HepG2 (cell line): Measurements from ENCODE around the gene TXN. TPM values are rescaled to one million over a fixed set of nuclear protein-coding genes. Genes with fewer than 3 reads are reported as not detected.

Experiments
- ATAC-seq: fragments of 200-7000 bp; cut with Tn5 transposase; 3 replicates; pipeline ENCODE4 v1.9.1; 2020; ENCODE audit warnings: mild to moderate bottlenecking, moderate library complexity
- BruUV-seq: library from RNA; stranded (reverse); fragments of 400-500 nt; replicated peaks from 2 replicates; lab custom pipeline; 2021; lab: Mats Ljungman, UMichigan
- CTCF ChIA-PET: fragments of 300-600 bp; formaldehyde crosslinking; extraction: SDS; loops from one replicate; lab custom pipeline; 2021; ENCODE audit warnings: low total read pairs, inconsistent platforms, low intra/inter-chr PET ratio; lab: Yijun Ruan, JAX
- POLR2A ChIA-PET: fragments of 350-600 bp; sonication (Branson Sonifier 250); formaldehyde crosslinking; loops from one replicate; lab custom pipeline; 2020; ENCODE audit warnings: antibody characterized with exemption, inconsistent platforms; lab: Yijun Ruan, JAX
- DNase-seq: peaks from one replicate; pipeline ENCODE4 v3.0.0-alpha.2; 2015; ENCODE audit warnings: low spot score
- FAIRE-seq: peaks from 3 replicates; lab custom pipeline; 2011; peaks lifted over from hg19 to GRCh38; lab: Jason Lieb, UNC
- H2AFZ ChIP-seq: one replicate; pipeline ENCODE4 v1.6.1; 2011; ENCODE audit warnings: low read length, inconsistent platforms
- H3K27ac ChIP-seq: fragments of 300-600 bp; 3 replicates; pipeline ENCODE4 v1.8.0; 2011; ENCODE audit warnings: mixed run types, mild to moderate bottlenecking, mixed read lengths, low read length, inconsistent platforms; ENCODE audit not compliant: insufficient read depth; ENCODE audit errors: extremely low read length
- H3K27me3 ChIP-seq, 2 experiments: fragments of 200-600 bp in 1 of 2; 2 replicates in 1 of 2; 3 replicates in 1 of 2; pipeline versions ENCODE4 v1.6.0 to v1.8.0; 2011; ENCODE audit warnings: low read length in 2 of 2, mild to moderate bottlenecking in 2 of 2, moderate library complexity in 2 of 2, inconsistent platforms in 1 of 2; ENCODE audit not compliant: insufficient read depth in 2 of 2, control insufficient read depth in 1 of 2
- H3K36me3 ChIP-seq, 2 experiments: fragments of 200-600 bp in 1 of 2; replicated peaks in 1 of 2; 2 replicates in 1 of 2; 3 replicates in 1 of 2; pipeline versions ENCODE4 v1.5.1 to v1.8.0; 2011; ENCODE audit warnings: low read length in 2 of 2, inconsistent platforms in 1 of 2; ENCODE audit not compliant: insufficient read depth in 2 of 2, control insufficient read depth in 1 of 2
- H3K4me1 ChIP-seq: 2 replicates; pipeline ENCODE4 v1.5.1; 2012; ENCODE audit warnings: low read length, inconsistent platforms; ENCODE audit not compliant: insufficient read depth
- H3K4me2 ChIP-seq: 2 replicates; pipeline ENCODE4 v1.6.0; 2011; ENCODE audit warnings: low read depth, low read length, inconsistent platforms
- H3K4me3 ChIP-seq, 3 experiments: fragments of 200-600 bp in 1 of 3; sonication (generic), shearing (Covaris generic) in 1 of 3; replicated peaks in 1 of 3; 2 replicates each; pipeline ENCODE4 v1.5.1; 2011 to 2016; ENCODE audit warnings: low read length in 3 of 3, inconsistent platforms in 2 of 3, low read depth in 2 of 3, mild to moderate bottlenecking in 2 of 3, control low read depth in 1 of 3, mixed read lengths in 1 of 3; ENCODE audit not compliant: insufficient read depth in 1 of 3
- H3K79me2 ChIP-seq: one replicate; pipeline ENCODE4 v1.6.1; 2011; ENCODE audit warnings: low read length, inconsistent platforms; ENCODE audit not compliant: insufficient read depth
- H3K9ac ChIP-seq: 2 replicates; pipeline ENCODE4 v1.6.0; 2011; ENCODE audit warnings: mild to moderate bottlenecking, low read depth, low read length, inconsistent platforms; ENCODE audit not compliant: insufficient read depth
- H3K9me3 ChIP-seq: 2 replicates; pipeline ENCODE4 v1.5.1; 2012; ENCODE audit warnings: mild to moderate bottlenecking, low read length
- H4K20me1 ChIP-seq: 2 replicates; pipeline ENCODE4 v1.6.0; 2011; ENCODE audit warnings: inconsistent platforms, mild to moderate bottlenecking, low read length, moderate library complexity; ENCODE audit not compliant: insufficient read depth
- CENPT ChIP-seq: sonication (generic); formaldehyde crosslinking; IDR thresholded peaks from 2 replicates; pipeline ENCODE4 v1.8.0; 2022; ENCODE audit warnings: low read depth, mild to moderate bottlenecking, moderate library complexity, missing genetic modification reagents
- EP300 ChIP-seq, 3 experiments: sonication (generic) in 1 of 3; formaldehyde crosslinking in 1 of 3; IDR thresholded peaks; 2 replicates each; pipeline versions ENCODE4 v1.5.1 to v1.6.1; 2011 to 2020; ENCODE audit warnings: low read depth in 2 of 3, low read length in 2 of 3, borderline replicate concordance in 1 of 3, improper control_type of control experiment in 1 of 3, mild to moderate bottlenecking in 1 of 3, missing genetic modification reagents in 1 of 3, moderate library complexity in 1 of 3
- FOSL2 ChIP-seq: sonication (generic); formaldehyde crosslinking; IDR thresholded peaks from 2 replicates; pipeline ENCODE4 v1.4.0; 2020; ENCODE audit warnings: missing genetic modification reagents
- IKZF5 ChIP-seq: IDR thresholded peaks from 2 replicates; pipeline ENCODE4 v1.6.1; 2018; ENCODE audit warnings: missing genetic modification reagents, mild to moderate bottlenecking, missing compliant biosample characterization
- JARID2 ChIP-seq: sonication (generic); formaldehyde crosslinking; IDR thresholded peaks from 2 replicates; pipeline ENCODE4 v1.8.1; 2023; ENCODE audit warnings: missing genetic modification reagents, inconsistent platforms; ENCODE audit not compliant: insufficient replicate concordance
- SNAI1 ChIP-seq: sonication (generic); formaldehyde crosslinking; IDR thresholded peaks from 2 replicates; pipeline ENCODE4 v1.5.0; 2020; ENCODE audit warnings: mild to moderate bottlenecking, missing genetic modification reagents, borderline replicate concordance
- TARDBP ChIP-seq: sonication (generic); formaldehyde crosslinking; IDR thresholded peaks from 2 replicates; pipeline ENCODE4 v1.8.0; 2022; ENCODE audit warnings: mild to moderate bottlenecking, missing genetic modification reagents
- TCF7L2 ChIP-seq: IDR thresholded peaks from 2 replicates; pipeline ENCODE4 v1.6.1; 2011; ENCODE audit warnings: mild to moderate bottlenecking, low read depth, low read length, moderate library complexity
- TOE1 ChIP-seq: sonication (generic); formaldehyde crosslinking; IDR thresholded peaks from 2 replicates; pipeline ENCODE4 v1.4.0; 2020; ENCODE audit warnings: mild to moderate bottlenecking, missing genetic modification reagents
- ZNF354B ChIP-seq: sonication (generic); formaldehyde crosslinking; IDR thresholded peaks from 2 replicates; pipeline ENCODE4 v1.8.0; 2022; ENCODE audit warnings: mild to moderate bottlenecking, missing genetic modification reagents
- ZNF557 ChIP-seq: sonication (generic); formaldehyde crosslinking; IDR thresholded peaks from 2 replicates; pipeline ENCODE4 v1.4.0; 2020; ENCODE audit warnings: missing genetic modification reagents
- WGBS: methylation state at CpG from one replicate; pipeline ENCODE4 v1.1.6; 2017; ENCODE audit warnings: low lambda C conversion rate; 5-methylcytosine and 5-hydroxymethylcytosine counted together
- in situ Hi-C: cut with HindIII; loops from 2 replicates; pipeline ENCODE4 v1.10.0; 2017; ENCODE audit warnings: low pct_unique_long_range_greater_than_20kb; ENCODE audit not compliant: extremely low pct_ligation_motif_present
- intact Hi-C: fragments of 100-400 bp; cut with micrococcal nuclease; formaldehyde crosslinking; loops from one replicate; pipeline ENCODE4 v1.10.0; 2022; ENCODE audit not compliant: unreplicated experiment
- polyA plus RNA-seq, 8 experiments: library from polyadenylated mRNA; depleted of rRNA in 3 of 8; stranded (reverse) in 7 of 8; unstranded in 1 of 8; fragments of >200 nt; fragmentation: Illumina TruSeq in 4 of 8; extraction: Trizol in 4 of 8; gene quantifications; 2 replicates each; pipeline versions ENCODE4 v1.2.1 to v1.2.3, GENCODE V29; 2011 to 2016; ENCODE audit warnings: low read depth in 4 of 8, missing spikeins in 1 of 8, mixed read lengths in 1 of 8; ENCODE audit not compliant: insufficient read depth in 1 of 8
- total RNA-seq, 5 experiments: library from RNA; depleted of rRNA; stranded (reverse); fragments of >200 nt; fragmentation: Illumina TruSeq; extraction: Trizol; gene quantifications; 2 replicates each; pipeline ENCODE4 v1.2.3, GENCODE V29; 2016; ENCODE audit warnings: low read depth in 1 of 5
- TF ChIP-seq, protein P1 (sequence below): sonication (generic); formaldehyde crosslinking; IDR thresholded peaks from 2 replicates; pipeline ENCODE4 v1.4.0; 2020; ENCODE audit warnings: mild to moderate bottlenecking, missing genetic modification reagents
- TF ChIP-seq, protein P2 (sequence below): sonication (generic); formaldehyde crosslinking; IDR thresholded peaks from 2 replicates; pipeline ENCODE4 v1.8.0; 2022; ENCODE audit warnings: low read depth, missing genetic modification reagents

Gene TXN
- total and polyA plus RNA-seq, 2 of the 13 experiments (the other 11 are each of a cell fraction or from before 2014, with no cell fraction given), result 364 to 470 TPM

GRCh38 chr9:110288503-110288902, 32.2 kb upstream of the TXN start:
- no peak overlapping the region for H3K27ac ChIP-seq
- no peak overlapping the region for H3K4me3 ChIP-seq
- no peaks in the 10 kb centered on the region for H3K79me2 ChIP-seq
- H3K27me3 ChIP-seq, result no peaks in the 10 kb centered on the region
- no peak overlapping the region for H2AFZ ChIP-seq
- CTCF ChIA-PET, result no interaction called here
- no peaks in the 10 kb centered on the region for H3K9me3 ChIP-seq
- H3K36me3 ChIP-seq, result no peaks in the 10 kb centered on the region
- intact Hi-C loops, result no loop called here
- FAIRE-seq (no peak), DNase-seq (no peak), ATAC-seq (no peak)
- no peak overlapping the region for H3K4me2 ChIP-seq
- TF ChIP-seq TOE1, result no peak
- no peak for TF ChIP-seq TCF7L2
- TF ChIP-seq SNAI1 (CRISPR knock-in tag), result no peak
- TF ChIP-seq, protein P1, sequence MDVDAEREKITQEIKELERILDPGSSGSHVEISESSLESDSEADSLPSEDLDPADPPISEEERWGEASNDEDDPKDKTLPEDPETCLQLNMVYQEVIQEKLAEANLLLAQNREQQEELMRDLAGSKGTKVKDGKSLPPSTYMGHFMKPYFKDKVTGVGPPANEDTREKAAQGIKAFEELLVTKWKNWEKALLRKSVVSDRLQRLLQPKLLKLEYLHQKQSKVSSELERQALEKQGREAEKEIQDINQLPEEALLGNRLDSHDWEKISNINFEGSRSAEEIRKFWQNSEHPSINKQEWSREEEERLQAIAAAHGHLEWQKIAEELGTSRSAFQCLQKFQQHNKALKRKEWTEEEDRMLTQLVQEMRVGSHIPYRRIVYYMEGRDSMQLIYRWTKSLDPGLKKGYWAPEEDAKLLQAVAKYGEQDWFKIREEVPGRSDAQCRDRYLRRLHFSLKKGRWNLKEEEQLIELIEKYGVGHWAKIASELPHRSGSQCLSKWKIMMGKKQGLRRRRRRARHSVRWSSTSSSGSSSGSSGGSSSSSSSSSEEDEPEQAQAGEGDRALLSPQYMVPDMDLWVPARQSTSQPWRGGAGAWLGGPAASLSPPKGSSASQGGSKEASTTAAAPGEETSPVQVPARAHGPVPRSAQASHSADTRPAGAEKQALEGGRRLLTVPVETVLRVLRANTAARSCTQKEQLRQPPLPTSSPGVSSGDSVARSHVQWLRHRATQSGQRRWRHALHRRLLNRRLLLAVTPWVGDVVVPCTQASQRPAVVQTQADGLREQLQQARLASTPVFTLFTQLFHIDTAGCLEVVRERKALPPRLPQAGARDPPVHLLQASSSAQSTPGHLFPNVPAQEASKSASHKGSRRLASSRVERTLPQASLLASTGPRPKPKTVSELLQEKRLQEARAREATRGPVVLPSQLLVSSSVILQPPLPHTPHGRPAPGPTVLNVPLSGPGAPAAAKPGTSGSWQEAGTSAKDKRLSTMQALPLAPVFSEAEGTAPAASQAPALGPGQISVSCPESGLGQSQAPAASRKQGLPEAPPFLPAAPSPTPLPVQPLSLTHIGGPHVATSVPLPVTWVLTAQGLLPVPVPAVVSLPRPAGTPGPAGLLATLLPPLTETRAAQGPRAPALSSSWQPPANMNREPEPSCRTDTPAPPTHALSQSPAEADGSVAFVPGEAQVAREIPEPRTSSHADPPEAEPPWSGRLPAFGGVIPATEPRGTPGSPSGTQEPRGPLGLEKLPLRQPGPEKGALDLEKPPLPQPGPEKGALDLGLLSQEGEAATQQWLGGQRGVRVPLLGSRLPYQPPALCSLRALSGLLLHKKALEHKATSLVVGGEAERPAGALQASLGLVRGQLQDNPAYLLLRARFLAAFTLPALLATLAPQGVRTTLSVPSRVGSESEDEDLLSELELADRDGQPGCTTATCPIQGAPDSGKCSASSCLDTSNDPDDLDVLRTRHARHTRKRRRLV (CRISPR knock-in tag), result no peak
- no peak for TF ChIP-seq CENPT (CRISPR knock-in tag)
- no peak for TF ChIP-seq FOSL2 (CRISPR knock-in tag)
- TF ChIP-seq EP300 (IDR thresholded peaks at IDR 0.05; ENCODE audit: low read depth in 2 of 2, low read length in 2 of 2), result no peak
- TF ChIP-seq EP300 (CRISPR knock-in tag; IDR thresholded peaks at IDR 0.05; ENCODE audit: borderline replicate concordance), result no peak
- TF ChIP-seq TARDBP (CRISPR knock-in tag), result no peak
- TF ChIP-seq, protein P2, sequence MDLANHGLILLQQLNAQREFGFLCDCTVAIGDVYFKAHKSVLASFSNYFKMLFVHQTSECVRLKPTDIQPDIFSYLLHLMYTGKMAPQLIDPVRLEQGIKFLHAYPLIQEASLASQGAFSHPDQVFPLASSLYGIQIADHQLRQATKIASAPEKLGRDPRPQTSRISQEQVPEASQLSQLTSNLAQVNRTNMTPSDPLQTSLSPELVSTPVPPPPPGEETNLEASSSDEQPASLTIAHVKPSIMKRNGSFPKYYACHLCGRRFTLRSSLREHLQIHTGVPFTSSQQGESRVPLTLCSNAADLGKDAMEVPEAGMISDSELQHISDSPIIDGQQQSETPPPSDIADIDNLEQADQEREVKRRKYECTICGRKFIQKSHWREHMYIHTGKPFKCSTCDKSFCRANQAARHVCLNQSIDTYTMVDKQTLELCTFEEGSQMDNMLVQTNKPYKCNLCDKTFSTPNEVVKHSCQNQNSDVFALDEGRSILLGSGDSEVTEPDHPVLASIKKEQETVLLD (CRISPR knock-in tag), result no peak
- no peak for TF ChIP-seq ZNF557 (CRISPR knock-in tag)
- no peak for TF ChIP-seq IKZF5 (CRISPR knock-in tag)
- TF ChIP-seq ZNF354B (CRISPR knock-in tag), result no peak
- no peak for TF ChIP-seq JARID2 (CRISPR knock-in tag)
- in situ Hi-C loops, result no loop called here
- no peak overlapping the region for H3K9ac ChIP-seq
- POLR2A ChIA-PET, result no interaction called here
- H4K20me1 ChIP-seq, result no peaks in the 10 kb centered on the region
- peaks cover 10% of the 10 kb centered on the region for H3K4me1 ChIP-seq
- 52% methylated on average over 4 of the region's 4 CpGs for WGBS
- no TSS peak for BruUV-seq
